OCI-LY3 (cell line): Measurements from ENCODE around the gene GPR21.

Source experiments
- H2AFZ ChIP-seq: fragments of 200-600, 300-600 bp; shearing (Covaris generic); 2 replicates; pipeline ENCODE4 v1.6.0; 2014; ENCODE audit warnings: antibody characterized with exemption, low read depth, low read length
- H3K27ac ChIP-seq: fragments of 200-600, 300-600 bp; sonication (generic); 2 replicates; pipeline ENCODE4 v1.5.1; 2014; ENCODE audit warnings: mild to moderate bottlenecking, low read length, moderate library complexity, mixed read lengths
- H3K27me3 ChIP-seq: fragments of 200-600, 300-600 bp; sonication (generic); 2 replicates; pipeline ENCODE4 v1.6.1; 2014; ENCODE audit warnings: low read depth, low read length, mixed read lengths
- H3K36me3 ChIP-seq: fragments of 200-600, 300-600 bp; sonication (generic); replicated peaks from 2 replicates; pipeline ENCODE3; 2014; ENCODE audit warnings: low read depth, low read length, mixed read lengths
- H3K4me1 ChIP-seq: fragments of 300-600, 200-600 bp; sonication (generic); 2 replicates; pipeline ENCODE4 v1.6.1; 2014; ENCODE audit warnings: low read length, mixed read lengths
- H3K4me2 ChIP-seq: fragments of 200-600, 300-600 bp; sonication (generic); 2 replicates; pipeline ENCODE4 v1.6.1; 2014; ENCODE audit warnings: low read length, mixed read lengths
- H3K4me3 ChIP-seq: fragments of 300-600, 200-600 bp; sonication (generic); 2 replicates; pipeline ENCODE4 v1.5.1; 2014; ENCODE audit warnings: antibody characterized with exemption, mild to moderate bottlenecking, low read length, moderate library complexity
- H3K79me2 ChIP-seq: fragments of 300-600, 200-600 bp; shearing (Covaris generic); 2 replicates; pipeline ENCODE4 v1.6.1; 2014; ENCODE audit warnings: mild to moderate bottlenecking, low read length, mixed read lengths
- H3K9ac ChIP-seq: fragments of 300-600, 200-600 bp; shearing (Covaris generic); 2 replicates; pipeline ENCODE4 v1.6.0; 2014; ENCODE audit warnings: mild to moderate bottlenecking, low read length, moderate library complexity
- H3K9me3 ChIP-seq: fragments of 200-600, 300-600 bp; shearing (Covaris generic); 2 replicates; pipeline ENCODE4 v1.6.1; 2014; ENCODE audit warnings: low read length, mixed read lengths; ENCODE audit not compliant: insufficient read depth
- H4K20me1 ChIP-seq: fragments of 200-600, 300-600 bp; sonication (generic); 2 replicates; pipeline ENCODE4 v1.6.1; 2016; ENCODE audit warnings: low read length, mixed read lengths; ENCODE audit not compliant: insufficient read depth
- CTCF ChIP-seq: fragments of 200-600, 300-600 bp; sonication (generic); IDR thresholded peaks from 2 replicates; pipeline ENCODE4 v1.5.1; 2014; ENCODE audit warnings: antibody characterized with exemption, low read length, low read depth
- EZH2phosphoT487 ChIP-seq: fragments of 200-600 bp; shearing (Covaris generic); IDR thresholded peaks from 2 replicates; pipeline ENCODE4 v1.6.1; 2018; ENCODE audit warnings: antibody characterized with exemption, mixed run types, low read depth

The GPR21 gene

GRCh38 chr9:123073991-123074422, 40.5 kb downstream of the GPR21 start:
- H2AFZ ChIP-seq: no peak overlapping the region
- no peaks in the 10 kb centered on the region for H3K9me3 ChIP-seq
- H3K27ac ChIP-seq: no peak overlapping the region
- peaks cover 47% of the 10 kb centered on the region for H3K36me3 ChIP-seq
- no peaks in the 10 kb centered on the region for H4K20me1 ChIP-seq
- H3K4me3 ChIP-seq: no peak overlapping the region
- no peaks in the 10 kb centered on the region for H3K27me3 ChIP-seq
- TF ChIP-seq CTCF: no peak
- TF ChIP-seq EZH2phosphoT487: no peak
- H3K4me2 ChIP-seq: no peak overlapping the region
- no peak overlapping the region for H3K9ac ChIP-seq
- H3K79me2 ChIP-seq: no peaks in the 10 kb centered on the region
- peaks cover 22% of the 10 kb centered on the region for H3K4me1 ChIP-seq

- H3K4me3 ChIP-seq: no peak overlapping the region
- H3K4me2 ChIP-seq: no peak overlapping the region
- peaks cover 51% of the 10 kb centered on the region for H3K36me3 ChIP-seq
- H3K4me1 ChIP-seq: peaks cover 17% of the 10 kb centered on the region
- H3K79me2 ChIP-seq: no peaks in the 10 kb centered on the region
- H3K9ac ChIP-seq: no peak overlapping the region
- H4K20me1 ChIP-seq: no peaks in the 10 kb centered on the region
- no peaks in the 10 kb centered on the region for H3K27me3 ChIP-seq
- no peak for TF ChIP-seq EZH2phosphoT487
- no peak for TF ChIP-seq CTCF
- no peak overlapping the region for H3K27ac ChIP-seq
- no peaks in the 10 kb centered on the region for H3K9me3 ChIP-seq
- no peak overlapping the region for H2AFZ ChIP-seq
Measured at GRCh38 chr9:123074628-123075027, 41.2 kb downstream of the GPR21 start.

- no peaks in the 10 kb centered on the region for H3K79me2 ChIP-seq
- no peak overlapping the region for H3K27ac ChIP-seq
- H3K36me3 ChIP-seq: peaks cover 63% of the 10 kb centered on the region
- no peak overlapping the region for H2AFZ ChIP-seq
- no peaks in the 10 kb centered on the region for H3K9me3 ChIP-seq
- no peak overlapping the region for H3K4me2 ChIP-seq
- no peak overlapping the region for H3K4me3 ChIP-seq
- H3K9ac ChIP-seq: no peak overlapping the region
- peaks cover 5% of the 10 kb centered on the region for H3K4me1 ChIP-seq
- no peaks in the 10 kb centered on the region for H3K27me3 ChIP-seq
- H4K20me1 ChIP-seq: no peaks in the 10 kb centered on the region
- no peak for TF ChIP-seq EZH2phosphoT487
- TF ChIP-seq CTCF: no peak
Measured at GRCh38 chr9:123080444-123080843, 47.0 kb downstream of the GPR21 start.

- TF ChIP-seq CTCF: peak; percentile 59
- TF ChIP-seq EZH2phosphoT487: no peak
- Histone ChIP-seq H3K9me3 (no peaks in the 10 kb centered on the region), H3K27me3 (no peaks in the 10 kb centered on the region), H3K27ac (no peak overlapping the region), H3K4me2 (no peak overlapping the region), H4K20me1 (no peaks in the 10 kb centered on the region), H3K9ac (no peak overlapping the region), H3K79me2 (no peaks in the 10 kb centered on the region), H3K4me1 (peaks cover 7% of the 10 kb centered on the region), H3K4me3 (no peak overlapping the region), H3K36me3 (peaks cover 56% of the 10 kb centered on the region), H2AFZ (no peak overlapping the region)
Measured at GRCh38 chr9:123081824-123082223, 48.4 kb downstream of the GPR21 start.
